Inferior parietal cortex (tissue), 1 donor: ENCODE measurements around the gene COL10A1.

Experiments
- DNase-seq: peaks from one replicate; pipeline ENCODE4 v3.0.0-alpha.2; 2016; ENCODE audit errors: extremely low spot score

COL10A1 gene

GRCh38 chr6:116126032-116126431 is at the start of gene COL10A1:
Gene COL10A1, minus strand, starts transcription at chr6:116126132. Its CDS starts 640 bp downstream, at chr6:116125492.
- DNase-seq, result no peak

GRCh38 chr6:116175344-116175743 is 49.4 kb upstream of the COL10A1 start:
- no peak for DNase-seq

- no peak for DNase-seq
These were observed 48.0 kb upstream of the COL10A1 start for GRCh38 chr6:116173928-116174327.

- DNase-seq, result no peak
These were observed 44.6 kb upstream of the COL10A1 start for GRCh38 chr6:116170358-116171057.

GRCh38 chr6:116169880-116170279 is 43.9 kb upstream of the COL10A1 start:
- no peak for DNase-seq

- DNase-seq, result no peak
These were observed 42.2 kb upstream of the COL10A1 start for GRCh38 chr6:116168148-116168547.

- no peak for DNase-seq
These were observed 40.4 kb upstream of the COL10A1 start for GRCh38 chr6:116166369-116166768.

GRCh38 chr6:116165596-116165995 is 39.7 kb upstream of the COL10A1 start:
- DNase-seq, result no peak

- no peak for DNase-seq
These were observed 34.0 kb upstream of the COL10A1 start for GRCh38 chr6:116159782-116160524.

- DNase-seq, result no peak
These were observed 32.7 kb upstream of the COL10A1 start for GRCh38 chr6:116158641-116159040.

GRCh38 chr6:116157391-116157790 is 31.5 kb upstream of the COL10A1 start:
- DNase-seq, result no peak

- DNase-seq, result no peak
These were observed 30.7 kb upstream of the COL10A1 start for GRCh38 chr6:116156405-116157326.

- no peak for DNase-seq
These were observed 29.0 kb upstream of the COL10A1 start for GRCh38 chr6:116154887-116155286.

GRCh38 chr6:116152620-116153019 is 26.7 kb upstream of the COL10A1 start:
- no peak for DNase-seq

GRCh38 chr6:116145803-116146675 is 20.1 kb upstream of the COL10A1 start:
- DNase-seq, result no peak

GRCh38 chr6:116144605-116145004 is 18.7 kb upstream of the COL10A1 start:
- DNase-seq, result no peak

- DNase-seq, result no peak
These were observed 14.0 kb upstream of the COL10A1 start for GRCh38 chr6:116139917-116140316.

GRCh38 chr6:116136933-116137340 is 11.0 kb upstream of the COL10A1 start:
- no peak for DNase-seq

GRCh38 chr6:116136373-116136772 is 10.4 kb upstream of the COL10A1 start:
- DNase-seq, result no peak

- DNase-seq, result no peak
These were observed 7.5 kb upstream of the COL10A1 start for GRCh38 chr6:116133453-116133852.
